ENCODE data around the gene ANO2. TPM values are rescaled to one million over a fixed set of nuclear protein-coding genes. Genes with fewer than 3 reads are reported as not detected.

ANO2 gene
- total and polyA plus RNA-seq, 4 donors: 2.4 to 30.8 (median 27.8) TPM; not detected in 1

GRCh38 chr12:5525783-5526367 lies 419.2 kb downstream of the ANO2 start:
- H3K36me3 ChIP-seq (ENCODE audit: control insufficient read depth in 1 of 2, insufficient read depth in 2 of 2, low read length in 1 of 2): no peaks in the 10 kb centered on the region
- intact Hi-C loops (cut with DNase I): no loop called here
- no peaks in the 10 kb centered on the region for H3K4me1 ChIP-seq (ENCODE audit: control insufficient read depth in 1 of 2, insufficient read depth in 2 of 2, low read length in 2 of 2)
- no peak overlapping the region for H3K27ac ChIP-seq (ENCODE audit: low read depth in 1 of 2, low read length in 2 of 2)
- no peak for ATAC-seq (ENCODE audit: low FRiP score)
- no peaks in the 10 kb centered on the region for H3K9me3 ChIP-seq (ENCODE audit: control insufficient read depth, low read length)
- no peak overlapping the region for H3K4me3 ChIP-seq (ENCODE audit: low read length in 2 of 2)
- WGBS, 2 donors: 94% methylated on average over 4 of the region's 4 CpGs
- no peak for DNase-seq
- H3K27me3 ChIP-seq (ENCODE audit: control insufficient read depth in 1 of 2, insufficient read depth in 2 of 2, low read length in 1 of 2): no peaks in the 10 kb centered on the region

GRCh38 chr12:5524769-5525436 lies 420.2 kb downstream of the ANO2 start:
- WGBS, 2 donors: 88 to 89% methylated on average over 15 of the region's 15 CpGs
- ATAC-seq (ENCODE audit: low FRiP score): peak; percentile 24

GRCh38 chr12:5524116-5524768 lies 420.8 kb downstream of the ANO2 start:
- ATAC-seq (ENCODE audit: low FRiP score): no peak
- H3K36me3 ChIP-seq (ENCODE audit: control insufficient read depth in 1 of 2, insufficient read depth in 2 of 2, low read length in 1 of 2): no peaks in the 10 kb centered on the region
- H3K9me3 ChIP-seq (ENCODE audit: control insufficient read depth, low read length): no peaks in the 10 kb centered on the region
- H3K27me3 ChIP-seq (ENCODE audit: control insufficient read depth in 1 of 2, insufficient read depth in 2 of 2, low read length in 1 of 2): no peaks in the 10 kb centered on the region
- DNase-seq: no peak
- no peak overlapping the region for H3K27ac ChIP-seq (ENCODE audit: low read depth in 1 of 2, low read length in 2 of 2)
- intact Hi-C loops (cut with DNase I): no loop called here
- no peaks in the 10 kb centered on the region for H3K4me1 ChIP-seq (ENCODE audit: control insufficient read depth in 1 of 2, insufficient read depth in 2 of 2, low read length in 2 of 2)
- WGBS, 2 donors: 94 to 96% methylated on average over 12 of the region's 12 CpGs
- H3K4me3 ChIP-seq (ENCODE audit: low read length in 2 of 2): no peak overlapping the region

More at GRCh38 chr12:5524769-5525436, 420.2 kb downstream of the ANO2 start:
- no peak overlapping the region for H3K27ac ChIP-seq (ENCODE audit: low read depth in 1 of 2, low read length in 2 of 2)
- no peaks in the 10 kb centered on the region for H3K4me1 ChIP-seq (ENCODE audit: control insufficient read depth in 1 of 2, insufficient read depth in 2 of 2, low read length in 2 of 2)
- H3K9me3 ChIP-seq (ENCODE audit: control insufficient read depth, low read length): no peaks in the 10 kb centered on the region
- no peaks in the 10 kb centered on the region for H3K36me3 ChIP-seq (ENCODE audit: control insufficient read depth in 1 of 2, insufficient read depth in 2 of 2, low read length in 1 of 2)
- intact Hi-C loops (cut with DNase I): no loop called here
- DNase-seq: no peak
- no peaks in the 10 kb centered on the region for H3K27me3 ChIP-seq (ENCODE audit: control insufficient read depth in 1 of 2, insufficient read depth in 2 of 2, low read length in 1 of 2)
- no peak overlapping the region for H3K4me3 ChIP-seq (ENCODE audit: low read length in 2 of 2)

GRCh38 chr12:5523396-5524115 lies 421.5 kb downstream of the ANO2 start:
- Histone ChIP-seq H3K4me1 (ENCODE audit: control insufficient read depth in 1 of 2, insufficient read depth in 2 of 2, low read length in 2 of 2) (no peaks in the 10 kb centered on the region), H3K36me3 (ENCODE audit: control insufficient read depth in 1 of 2, insufficient read depth in 2 of 2, low read length in 1 of 2) (no peaks in the 10 kb centered on the region), H3K27me3 (ENCODE audit: control insufficient read depth in 1 of 2, insufficient read depth in 2 of 2, low read length in 1 of 2) (no peaks in the 10 kb centered on the region), H3K27ac (ENCODE audit: low read depth in 1 of 2, low read length in 2 of 2) (no peak overlapping the region), H3K4me3 (ENCODE audit: low read length in 2 of 2) (no peak overlapping the region), H3K9me3 (ENCODE audit: control insufficient read depth, low read length) (no peaks in the 10 kb centered on the region)
- no peak for ATAC-seq (ENCODE audit: low FRiP score)
- intact Hi-C loops (cut with DNase I): no loop called here
- WGBS, 2 donors: 92 to 93% methylated on average over 24 of the region's 24 CpGs
- DNase-seq: no peak

GRCh38 chr12:5522432-5523335 lies 422.4 kb downstream of the ANO2 start:
- no peaks in the 10 kb centered on the region for H3K36me3 ChIP-seq (ENCODE audit: control insufficient read depth in 1 of 2, insufficient read depth in 2 of 2, low read length in 1 of 2)
- no peak overlapping the region for H3K27ac ChIP-seq (ENCODE audit: low read depth in 1 of 2, low read length in 2 of 2)
- intact Hi-C loops (cut with DNase I): no loop called here
- ATAC-seq (ENCODE audit: low FRiP score) (no peak), DNase-seq (no peak)
- no peaks in the 10 kb centered on the region for H3K9me3 ChIP-seq (ENCODE audit: control insufficient read depth, low read length)
- H3K4me1 ChIP-seq (ENCODE audit: control insufficient read depth in 1 of 2, insufficient read depth in 2 of 2, low read length in 2 of 2): no peaks in the 10 kb centered on the region
- 84 to 88% methylated on average over 11 of the region's 11 CpGs for WGBS, 2 donors
- no peak overlapping the region for H3K4me3 ChIP-seq (ENCODE audit: low read length in 2 of 2)
- no peaks in the 10 kb centered on the region for H3K27me3 ChIP-seq (ENCODE audit: control insufficient read depth in 1 of 2, insufficient read depth in 2 of 2, low read length in 1 of 2)

GRCh38 chr12:5521456-5522325 lies 423.4 kb downstream of the ANO2 start:
- Histone ChIP-seq H3K36me3 (ENCODE audit: control insufficient read depth in 1 of 2, insufficient read depth in 2 of 2, low read length in 1 of 2) (no peaks in the 10 kb centered on the region), H3K9me3 (ENCODE audit: control insufficient read depth, low read length) (no peaks in the 10 kb centered on the region), H3K27me3 (ENCODE audit: control insufficient read depth in 1 of 2, insufficient read depth in 2 of 2, low read length in 1 of 2) (no peaks in the 10 kb centered on the region), H3K27ac (ENCODE audit: low read depth in 1 of 2, low read length in 2 of 2) (no peak overlapping the region), H3K4me3 (ENCODE audit: low read length in 2 of 2) (no peak overlapping the region), H3K4me1 (ENCODE audit: control insufficient read depth in 1 of 2, insufficient read depth in 2 of 2, low read length in 2 of 2) (no peaks in the 10 kb centered on the region)
- intact Hi-C loops (cut with DNase I): no loop called here
- no peak for DNase-seq
- WGBS, 2 donors: 94 to 96% methylated on average over 20 of the region's 20 CpGs
- ATAC-seq (ENCODE audit: low FRiP score): no peak

- no peak for DNase-seq
- H3K27me3 ChIP-seq (ENCODE audit: control insufficient read depth in 1 of 2, insufficient read depth in 2 of 2, low read length in 1 of 2): no peaks in the 10 kb centered on the region
- no peaks in the 10 kb centered on the region for H3K36me3 ChIP-seq (ENCODE audit: control insufficient read depth in 1 of 2, insufficient read depth in 2 of 2, low read length in 1 of 2)
- ATAC-seq (ENCODE audit: low FRiP score): no peak
- no peak overlapping the region for H3K27ac ChIP-seq (ENCODE audit: low read depth in 1 of 2, low read length in 2 of 2)
- no peak overlapping the region for H3K4me3 ChIP-seq (ENCODE audit: low read length in 2 of 2)
- H3K4me1 ChIP-seq (ENCODE audit: control insufficient read depth in 1 of 2, insufficient read depth in 2 of 2, low read length in 2 of 2): no peaks in the 10 kb centered on the region
- intact Hi-C loops (cut with DNase I): no loop called here
- WGBS, 2 donors: 97 to 98% methylated on average over 5 of the region's 5 CpGs
- H3K9me3 ChIP-seq (ENCODE audit: control insufficient read depth, low read length): no peaks in the 10 kb centered on the region
These were observed 424.2 kb downstream of the ANO2 start for GRCh38 chr12:5520831-5521230.

Measured in aorta (tissue), 5 donors.